Stimulated activated CD4-positive, alpha-beta T cell treated with anti-CD3 and anti-CD28 coated beads, TNF-alpha, amount 100 ng/mL, for 4 hours (primary cell): Measurements from ENCODE around the gene HSD17B12.

Experiments
- DNase-seq, 3 experiments: peaks; one replicate each; pipeline ENCODE4 v3.0.0-alpha.2; 2020; ENCODE audit warnings: low read depth in 3 of 3

The HSD17B12 gene

DNA sequence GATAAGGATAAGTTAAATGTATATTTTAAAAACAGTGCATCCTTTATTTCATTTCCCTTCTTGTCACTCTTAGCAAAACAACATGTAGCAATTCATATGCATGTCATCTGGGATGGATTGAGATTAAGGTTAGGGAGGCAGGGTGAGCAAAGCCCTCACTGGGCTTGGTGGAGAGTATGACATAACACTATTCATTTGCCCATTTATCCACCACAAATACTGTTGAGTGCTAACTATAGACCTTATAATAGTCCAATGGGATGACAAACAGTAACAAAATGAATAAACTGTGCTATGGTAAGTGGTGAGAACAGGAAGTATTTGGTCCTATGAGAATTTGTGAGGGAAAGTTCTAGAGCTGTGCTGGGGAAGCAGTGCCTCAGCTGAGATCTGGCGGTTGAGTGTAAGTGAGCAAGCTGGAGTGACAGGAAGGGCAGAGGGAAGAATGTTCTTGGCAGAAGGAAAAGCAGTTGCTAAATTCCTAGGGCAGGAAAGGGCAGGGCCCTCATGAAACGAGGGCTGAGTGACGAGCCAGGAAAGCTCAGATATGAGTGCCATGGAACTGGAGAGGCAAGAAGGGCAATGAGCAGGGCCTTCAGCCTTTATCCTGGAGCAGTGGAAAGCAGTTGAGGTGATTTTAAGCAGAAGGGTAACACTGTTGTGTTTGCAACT is 6.7 kb downstream of the HSD17B12 start:
- DNase-seq = no peak

DNA sequence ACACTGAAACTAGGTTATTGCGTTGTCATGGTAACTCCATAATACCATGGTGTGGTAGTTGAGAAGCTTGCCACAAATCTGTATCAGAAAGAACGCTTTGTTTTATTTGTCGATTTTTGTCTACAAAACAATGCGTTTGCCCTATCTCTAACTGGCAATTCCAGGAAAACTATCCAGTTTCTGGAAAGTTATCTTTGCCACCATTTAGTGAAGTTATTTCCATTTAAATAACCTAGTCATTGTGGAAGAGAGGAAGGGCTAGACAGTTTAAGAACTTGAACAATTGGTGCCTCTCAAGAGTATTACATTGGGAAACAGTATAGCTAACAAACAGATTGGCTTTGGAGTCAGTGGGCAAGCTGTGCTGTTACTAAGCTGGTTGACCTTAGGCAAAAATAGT is 7.9 kb downstream of the HSD17B12 start:
- DNase-seq = no peak

DNA sequence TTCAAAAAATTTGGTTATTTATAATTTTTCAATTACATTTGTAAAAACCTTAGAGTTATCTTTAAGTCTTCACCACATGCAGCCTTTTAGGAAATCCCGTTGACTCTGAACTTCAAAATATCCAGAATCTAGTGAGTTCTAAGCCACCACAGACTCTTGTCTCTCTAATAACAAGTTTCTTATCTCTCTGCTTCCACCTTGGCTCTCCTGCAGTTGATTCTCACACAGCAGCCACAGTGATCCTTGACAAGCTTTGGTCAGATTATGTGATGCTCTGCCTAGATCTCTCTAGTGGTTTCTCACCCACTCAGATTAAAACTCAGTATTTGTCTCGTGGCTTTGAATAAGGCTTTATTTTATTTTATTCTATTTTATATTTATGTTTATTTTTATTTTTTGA is 8.6 kb downstream of the HSD17B12 start:
- DNase-seq = no peak

DNA sequence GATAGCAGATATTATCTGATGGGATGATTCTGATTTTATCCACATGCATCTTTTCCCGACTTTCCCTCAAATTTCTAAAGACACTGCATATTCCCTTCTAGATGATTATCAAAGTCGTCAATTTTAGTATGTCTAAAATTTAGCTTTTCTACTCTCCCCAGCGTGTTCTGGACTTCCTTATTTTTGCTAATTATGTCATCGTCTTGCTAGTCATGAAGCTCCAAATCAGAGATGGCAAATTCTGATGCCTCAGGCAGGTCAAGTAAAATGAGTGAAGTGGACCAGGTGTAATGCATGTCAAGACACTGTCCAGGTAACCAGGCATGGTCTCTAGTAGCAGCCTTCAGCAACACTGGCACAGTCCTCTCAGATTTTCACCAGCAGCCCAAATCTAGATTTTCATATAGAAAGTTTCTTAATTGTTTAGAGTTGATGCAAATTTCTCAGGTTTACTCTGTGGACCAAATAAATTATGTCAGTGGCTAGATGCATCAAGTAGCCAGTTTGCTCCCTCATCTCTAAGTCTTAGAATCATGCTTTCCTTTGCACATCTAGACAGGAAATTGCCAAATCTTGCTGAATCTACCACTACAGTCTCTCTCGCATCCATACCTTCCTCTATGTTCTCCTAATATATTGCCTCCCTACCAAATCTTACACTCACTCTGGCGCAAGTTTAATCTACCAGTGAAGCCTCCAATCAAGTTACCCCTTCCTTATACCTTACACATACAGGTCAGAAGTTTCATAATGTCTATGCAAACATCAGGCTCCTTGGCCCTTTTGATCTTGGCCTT is 10.6 kb downstream of the HSD17B12 start:
- DNase-seq = no peak

DNA sequence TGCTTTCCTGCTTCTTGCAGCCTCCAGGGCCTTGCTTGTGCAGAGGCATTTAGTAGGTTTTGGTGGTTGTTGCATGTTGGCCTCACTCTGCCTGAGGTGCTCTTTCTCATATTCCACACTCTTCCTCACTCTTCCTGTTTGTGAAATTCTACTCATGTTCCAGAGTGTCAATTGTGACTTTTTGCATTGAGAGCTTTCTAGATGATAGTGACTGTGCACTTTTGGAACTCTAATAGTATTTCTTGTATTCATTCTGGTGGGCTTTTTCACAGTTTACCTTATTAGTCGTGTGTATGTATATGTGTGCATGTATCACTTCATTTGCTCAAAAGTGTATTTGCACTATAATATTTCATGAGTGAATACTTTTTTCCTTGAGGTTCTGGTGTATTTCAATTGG is 11.3 kb downstream of the HSD17B12 start:
- no peak for DNase-seq

DNA sequence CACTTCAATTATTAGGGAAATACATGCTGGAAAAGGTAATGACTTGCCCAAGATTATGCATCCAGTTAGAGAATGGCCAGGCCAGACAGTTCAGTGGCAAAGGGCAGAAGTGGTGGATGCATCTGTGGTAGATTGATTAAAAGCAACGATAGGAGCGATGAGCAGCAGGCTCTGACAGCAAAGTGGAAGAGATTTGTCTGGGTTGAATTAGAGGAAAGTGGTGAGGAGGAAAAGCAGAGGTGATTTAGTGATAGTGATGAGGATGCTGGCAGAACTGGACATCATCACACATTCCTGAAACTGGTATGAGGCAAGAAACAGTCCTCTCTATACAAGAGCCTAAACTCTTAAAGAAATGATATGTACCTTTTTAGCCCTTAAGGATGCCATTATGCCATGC is 12.5 kb downstream of the HSD17B12 start:
- no peak for DNase-seq

DNA sequence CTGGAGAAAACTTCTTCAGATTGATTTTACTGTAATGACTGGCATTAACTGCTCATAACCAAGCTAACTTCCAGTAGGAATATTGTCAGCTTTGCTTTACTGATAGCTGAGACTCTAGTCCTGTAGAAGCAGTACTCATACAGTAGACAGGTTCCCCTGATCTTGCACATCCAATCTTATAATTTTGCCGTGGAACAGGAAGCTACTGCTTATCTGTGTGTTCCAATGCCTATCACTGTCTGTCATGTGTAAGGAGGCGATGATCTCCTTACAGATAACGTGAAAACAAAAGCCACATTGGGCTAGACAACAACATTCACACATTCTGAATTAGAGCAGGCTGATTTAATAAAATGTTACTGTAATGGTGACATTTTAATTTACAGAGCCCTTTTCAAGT is 13.2 kb downstream of the HSD17B12 start:
- DNase-seq = no peak

DNA sequence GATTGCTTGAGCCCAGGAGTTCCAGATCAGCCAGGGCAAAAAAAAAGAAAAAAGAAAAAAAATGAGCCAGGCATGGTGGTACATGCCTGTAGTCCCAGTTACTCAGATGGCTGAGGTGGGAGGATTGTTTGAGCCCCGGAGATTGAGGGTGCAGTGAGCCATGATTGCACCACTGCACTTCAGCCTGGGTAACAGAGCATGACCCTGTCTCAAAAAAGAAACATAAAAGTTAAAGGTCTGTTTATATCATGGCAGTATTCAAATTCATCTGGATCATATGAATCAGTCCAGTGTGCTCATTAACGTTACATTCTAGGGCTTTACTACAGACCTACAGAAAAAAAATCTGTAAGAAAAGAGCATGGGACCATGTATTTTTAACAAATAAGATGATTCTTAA is 13.9 kb downstream of the HSD17B12 start:
- no peak for DNase-seq

DNA sequence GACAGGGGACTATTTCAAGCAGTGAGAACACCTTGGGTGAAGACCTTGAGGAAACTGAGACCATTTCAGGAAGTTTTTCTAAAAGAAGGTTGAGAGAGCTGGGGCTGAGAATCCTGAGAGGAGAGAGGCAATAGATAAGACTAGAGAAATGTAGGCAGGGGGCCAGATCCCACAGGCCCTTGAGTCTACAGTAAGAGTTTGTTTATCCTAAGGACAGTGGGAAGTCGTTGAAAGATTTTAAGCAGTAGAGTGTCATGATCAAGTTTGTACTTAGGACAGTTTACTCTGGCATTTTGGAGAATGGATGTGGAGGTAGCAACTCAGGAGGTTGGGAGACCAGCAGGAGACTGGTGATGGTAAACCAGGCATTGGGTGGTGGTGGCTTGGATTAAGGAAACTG is 17.1 kb downstream of the HSD17B12 start:
- no peak for DNase-seq

DNA sequence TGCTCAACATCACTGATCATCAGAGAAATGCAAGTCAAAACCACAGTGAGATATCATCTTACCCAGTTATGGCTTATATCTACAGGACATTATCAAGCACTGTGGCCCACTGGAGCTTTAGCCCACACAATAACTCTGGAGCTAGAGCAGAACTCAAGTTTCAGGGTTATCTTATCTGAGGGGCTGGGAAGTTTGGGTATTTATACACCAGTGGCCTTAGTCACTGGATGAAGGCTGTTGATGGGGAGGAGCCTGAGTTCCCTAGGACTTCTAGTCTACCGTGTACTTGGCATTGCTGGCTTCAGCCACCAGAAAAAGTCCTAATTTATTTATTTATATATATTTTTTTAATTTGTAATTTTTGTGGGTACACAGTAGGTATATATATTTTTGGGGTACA is 19.3 kb downstream of the HSD17B12 start:
- no peak for DNase-seq

DNA sequence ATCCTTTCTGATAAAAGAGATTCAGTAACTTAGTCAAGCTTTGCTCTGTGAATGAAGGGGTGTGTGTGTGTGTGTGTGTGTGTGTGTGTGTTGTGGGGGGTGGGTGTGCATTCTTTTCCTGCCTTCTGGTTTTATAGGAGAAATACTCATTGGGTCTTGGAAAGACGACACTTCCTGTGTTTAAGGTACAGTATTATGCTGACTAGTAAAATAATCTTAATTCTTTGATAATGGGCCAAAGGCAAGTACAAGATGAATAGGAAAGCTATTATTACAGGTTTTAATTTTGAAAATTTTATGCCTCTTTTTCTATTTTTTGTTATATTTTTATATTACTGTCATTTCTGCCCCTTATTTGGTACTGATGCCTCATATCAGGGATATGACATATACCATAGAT is 26.1 kb downstream of the HSD17B12 start:
- no peak for DNase-seq

DNA sequence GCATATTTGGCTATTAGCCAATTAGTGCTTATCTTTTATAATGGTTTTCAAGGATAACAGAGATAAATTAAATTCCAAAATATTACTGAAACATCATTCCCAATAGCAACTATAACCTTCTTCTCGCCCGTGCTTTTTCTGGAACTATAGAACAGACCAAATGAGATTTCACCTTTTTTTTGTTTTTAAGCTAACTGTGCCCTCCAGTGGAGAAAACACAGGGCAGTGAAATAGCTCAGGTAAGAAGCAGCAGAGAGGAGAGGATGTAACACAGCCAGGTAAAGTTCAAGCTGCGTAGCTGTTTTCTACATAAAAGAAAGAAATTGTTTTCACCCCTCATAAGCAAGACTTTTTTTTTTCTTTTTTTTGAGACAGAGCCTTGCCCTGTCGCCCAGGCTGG is 28.2 kb downstream of the HSD17B12 start:
- no peak for DNase-seq

DNA sequence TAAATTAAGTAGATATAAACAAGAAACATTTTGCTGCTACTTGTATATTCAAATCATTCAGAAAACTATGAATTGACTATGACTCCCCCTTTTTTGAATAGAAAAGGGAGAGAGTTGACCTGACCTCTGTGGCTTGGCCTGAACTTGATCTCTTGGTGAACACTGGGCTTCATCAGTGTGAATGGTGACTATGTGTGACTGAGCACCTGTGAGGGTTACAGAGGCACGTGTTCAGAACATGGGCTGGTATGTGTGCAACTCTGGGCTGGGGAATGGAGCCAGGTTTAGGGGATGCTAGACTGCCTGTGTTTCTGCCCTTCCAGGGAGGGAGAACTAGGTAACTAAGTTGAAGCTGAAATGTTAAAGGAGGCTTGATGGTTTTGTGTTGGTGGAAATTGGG is 29.2 kb downstream of the HSD17B12 start:
- no peak for DNase-seq

DNA sequence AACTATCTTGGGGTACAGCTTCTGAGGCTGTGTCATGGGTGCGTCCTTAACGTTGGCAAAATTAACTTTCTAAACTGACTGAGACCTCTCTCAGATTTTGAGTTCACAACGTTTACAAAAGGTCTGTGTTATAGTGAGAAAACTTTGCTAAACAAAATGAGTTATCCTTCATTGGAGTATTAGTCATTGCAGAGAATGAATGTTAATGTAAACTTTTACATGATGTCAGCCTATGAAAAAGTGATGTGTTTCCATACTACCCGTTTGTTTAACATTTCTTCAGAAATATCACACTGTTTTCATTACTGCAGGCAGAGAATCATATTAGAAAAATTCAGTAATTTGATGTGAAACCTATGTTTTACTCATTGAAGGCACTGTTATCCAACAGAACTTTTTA is 32.1 kb downstream of the HSD17B12 start:
- no peak for DNase-seq

DNA sequence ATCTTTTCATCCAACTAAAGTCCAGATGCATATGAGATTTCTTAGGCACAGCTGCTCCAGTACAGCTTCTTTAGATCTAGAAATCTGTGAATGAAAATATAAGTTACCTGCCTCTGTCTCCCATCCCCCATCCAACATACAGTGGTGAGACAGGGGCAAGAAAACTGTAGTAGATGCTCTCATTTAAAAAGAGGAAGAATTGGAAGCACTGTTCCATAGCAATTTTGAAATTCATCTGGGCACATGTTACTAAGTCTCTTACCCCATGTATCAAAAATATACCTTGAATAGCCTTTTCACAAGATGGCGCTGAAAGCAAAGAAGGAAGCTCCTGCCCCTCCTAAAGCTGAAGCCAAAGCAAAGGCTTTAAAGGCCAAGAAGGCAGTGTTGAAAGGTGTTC is 37.8 kb downstream of the HSD17B12 start:
- no peak for DNase-seq

DNA sequence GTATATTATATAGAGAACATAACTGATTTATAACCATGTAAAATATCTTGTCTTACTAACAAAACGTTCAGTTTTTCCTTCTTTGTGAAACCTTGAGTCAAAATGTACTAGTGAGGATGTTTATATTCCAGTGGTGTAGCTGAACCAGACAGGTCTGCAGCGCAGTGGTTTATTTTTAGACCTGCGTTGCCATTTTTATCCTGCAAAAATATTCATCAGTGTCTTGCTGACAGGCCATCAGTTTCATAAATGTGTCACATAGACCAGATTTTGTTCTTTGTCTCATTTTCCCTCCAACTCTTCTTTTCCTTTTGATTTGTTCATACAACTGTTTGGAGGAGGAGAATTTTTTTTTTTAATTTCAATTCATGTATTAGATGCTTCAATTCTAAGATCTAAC is 43.1 kb downstream of the HSD17B12 start:
- DNase-seq = no peak

DNA sequence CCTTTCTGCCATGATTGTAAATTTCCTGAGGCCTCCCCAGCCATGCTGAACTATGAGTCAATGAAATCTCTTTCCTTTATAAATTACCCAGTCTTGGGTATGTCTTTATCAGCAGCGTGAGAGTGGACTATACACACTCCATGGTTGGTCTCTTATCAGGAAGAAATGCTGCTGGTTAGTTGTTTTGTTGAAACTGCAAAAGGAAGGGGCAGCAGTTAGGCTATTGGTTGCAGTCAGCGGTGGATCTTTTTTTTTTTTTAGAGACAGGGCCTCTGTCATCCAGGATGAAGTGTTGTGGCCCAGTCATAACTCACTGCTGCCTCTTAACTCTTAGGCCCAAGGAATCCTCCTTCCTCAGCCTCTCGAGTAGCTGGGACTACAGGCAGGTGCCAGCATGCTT is 51.7 kb downstream of the HSD17B12 start:
- DNase-seq = no peak

DNA sequence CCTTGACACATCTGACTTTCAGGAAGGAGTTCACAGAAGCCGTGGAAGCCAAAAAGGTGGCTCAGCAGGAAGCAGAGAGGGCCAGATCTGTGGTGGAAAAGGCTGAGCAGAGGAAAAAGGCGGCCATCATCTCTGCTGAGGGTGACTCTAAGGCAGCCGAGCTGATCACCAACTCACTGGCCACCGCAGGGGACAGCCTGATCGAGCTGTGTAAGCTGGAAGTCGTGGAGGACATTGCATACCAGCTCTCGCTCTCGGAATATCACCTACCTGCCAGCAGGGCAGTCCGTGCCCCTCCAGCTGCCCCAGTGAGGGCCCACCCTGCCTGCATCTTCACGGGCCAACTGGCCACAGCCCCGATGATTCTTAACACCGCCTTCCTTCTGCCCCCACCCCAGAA is 53.7 kb downstream of the HSD17B12 start:
- DNase-seq = no peak

DNA sequence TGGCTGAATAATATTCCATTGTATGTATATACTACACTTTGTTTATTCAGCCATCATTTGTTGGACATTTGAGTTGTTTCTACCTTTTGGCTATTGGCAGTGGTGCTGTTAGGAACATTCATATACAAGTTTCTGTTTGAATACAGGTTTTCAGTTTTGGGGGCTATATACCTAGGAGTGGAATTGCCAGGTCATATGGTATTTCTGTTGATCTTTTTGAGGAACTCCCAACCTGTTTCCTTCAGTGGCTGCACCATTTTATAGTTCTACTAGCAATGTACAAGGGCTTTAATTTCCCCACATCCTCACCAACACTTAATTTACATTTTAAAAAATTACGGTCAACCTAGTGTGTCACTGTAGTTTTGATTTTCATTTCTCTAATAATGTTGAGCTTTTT is 54.6 kb downstream of the HSD17B12 start:
- DNase-seq = no peak

DNA sequence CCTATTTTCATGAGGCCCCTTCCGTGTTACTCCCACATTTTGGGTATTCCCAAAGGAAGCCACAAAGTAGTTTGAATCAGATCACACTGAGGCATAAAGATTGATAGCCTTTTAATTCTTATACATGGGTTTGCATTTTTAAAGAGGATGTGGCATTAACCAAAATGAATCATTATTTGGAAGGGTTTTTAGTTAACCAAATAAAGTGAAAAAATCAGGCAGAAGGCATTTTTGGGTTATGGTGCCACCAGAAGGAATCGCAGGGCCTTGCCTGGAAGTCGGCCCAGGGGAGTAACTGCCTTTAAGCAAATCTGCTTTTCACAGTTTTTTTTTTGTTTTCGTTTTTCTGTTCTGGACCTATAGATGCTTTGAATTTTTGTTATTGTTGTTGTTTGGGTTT is 55.4 kb downstream of the HSD17B12 start:
- no peak for DNase-seq

DNA sequence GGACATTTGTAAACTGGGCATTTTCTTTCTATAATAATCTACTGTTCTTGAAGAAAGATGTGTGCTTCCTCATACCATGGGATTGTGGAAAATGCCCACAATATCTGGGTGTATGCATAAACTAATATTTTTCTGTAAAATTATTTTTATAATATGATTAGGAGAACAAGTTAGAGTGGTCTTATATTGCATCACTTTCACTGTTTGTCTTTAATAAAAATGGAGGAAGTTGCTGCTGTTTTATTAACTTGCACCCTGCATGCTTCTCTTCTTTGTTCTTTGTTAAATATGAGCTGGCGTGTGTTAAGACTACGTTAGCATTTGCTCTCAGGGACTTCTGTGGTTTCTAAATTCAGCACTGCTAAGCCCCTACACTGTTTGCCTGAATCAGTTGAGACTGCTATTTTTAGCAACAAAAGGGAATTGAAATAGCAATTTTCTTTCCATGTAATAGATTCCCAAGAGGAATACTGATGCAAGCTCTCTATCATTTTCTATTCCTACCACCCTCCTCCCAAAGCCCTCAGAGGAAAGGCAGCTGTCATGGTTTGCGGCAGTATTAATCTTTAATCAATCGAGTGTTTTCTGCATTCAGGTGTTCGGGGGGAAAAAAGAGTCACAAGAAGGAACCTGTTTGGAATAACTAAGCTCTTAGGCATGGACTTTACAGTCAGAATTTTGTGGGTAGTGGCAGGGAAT is 56.1 kb downstream of the HSD17B12 start:
- no peak for DNase-seq

DNA sequence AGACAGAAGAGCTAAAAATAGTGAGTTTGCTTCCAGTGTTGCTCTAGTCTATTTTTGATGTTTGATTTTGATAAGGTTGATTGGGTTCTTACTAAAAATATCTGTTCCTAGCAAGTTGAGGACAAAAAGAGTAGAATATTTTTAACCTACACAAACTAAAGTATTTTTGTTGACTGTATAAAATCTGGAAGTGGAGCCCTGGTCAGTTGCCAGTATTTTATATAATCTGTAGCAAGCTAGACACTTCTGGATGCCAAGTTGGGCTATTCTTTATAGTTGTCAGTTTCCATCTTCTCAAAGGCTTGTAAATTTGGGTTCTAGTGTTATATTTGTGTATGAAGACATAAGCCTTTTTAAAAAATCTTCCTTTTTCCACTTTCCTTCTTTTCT is 56.7 kb downstream of the HSD17B12 start:
- DNase-seq = no peak
